Testis (tissue), 3 donors: ENCODE data around the gene TMEM92. TPM values are rescaled to one million over a fixed set of nuclear protein-coding genes. Genes with fewer than 3 reads are reported as not detected.
"Not testable (repeated sequence)": the region's sequence is repeated elsewhere in the genome, so short reads cannot be mapped to it uniquely, and the experiment has no call there.

Experiments
- DNase-seq: peaks from one replicate; pipeline ENCODE4 v3.0.0-alpha.2; 2019
- H3K27ac ChIP-seq, 2 donors: fragments of 200-600 bp; sonication (generic); one replicate each; pipeline ENCODE4 v1.5.1; 2019
- H3K27me3 ChIP-seq: fragments of 200-600 bp; sonication (generic); one replicate; pipeline ENCODE4 v1.5.1; 2019
- H3K36me3 ChIP-seq: fragments of 200-600 bp; sonication (generic); one replicate; pipeline ENCODE4 v1.5.1; 2017; ENCODE audit warnings: low read depth; ENCODE audit errors: missing control alignments
- H3K4me1 ChIP-seq: fragments of 200-600 bp; sonication (generic); one replicate; pipeline ENCODE4 v1.5.1; 2019
- H3K4me3 ChIP-seq, 2 donors: fragments of 200-600 bp; sonication (generic); one replicate each; pipeline ENCODE4 v1.5.1; 2017 to 2019
- H3K9me3 ChIP-seq: fragments of 200-600 bp; sonication (generic); one replicate; pipeline ENCODE4 v1.5.1; 2017
- CTCF ChIP-seq, 3 experiments: fragments of 450-650 bp in 2 of 3; fragments of 200-600 bp in 1 of 3; sonication (generic) in 1 of 3; IDR thresholded peaks; one replicate each; pipeline ENCODE4 v1.5.1; 2016 to 2019; ENCODE audit warnings: antibody characterized with exemption in 3 of 3, mild to moderate bottlenecking in 2 of 3, moderate library complexity in 1 of 3
- POLR2A ChIP-seq: fragments of 450-650 bp; IDR thresholded peaks from one replicate; pipeline ENCODE4 v1.6.1; 2017; ENCODE audit warnings: antibody characterized with exemption, mild to moderate bottlenecking, moderate library complexity
- WGBS, 2 donors: methylation state at CpG; one replicate each; pipeline ENCODE4 v1.1.5; 2018; 5-methylcytosine and 5-hydroxymethylcytosine counted together
- intact Hi-C: fragments of 100-400 bp; cut with DNase I; formaldehyde crosslinking; loops from one replicate; pipeline ENCODE4 v1.15.1; 2023; ENCODE audit warnings: low total_unique reads
- polyA plus RNA-seq: library from polyadenylated mRNA; stranded (reverse); fragments of 350-450 nt; fragmentation: Illumina TruSeq; extraction: RNeasy Lipid Tissue Mini Kit (QIAGEN cat#74804); gene quantifications from one replicate; pipeline ENCODE4 v1.2.3, GENCODE V29; 2014; ENCODE audit warnings: low read depth, low replicate concordance; ENCODE audit not compliant: insufficient read depth
- total RNA-seq, 2 donors: library from RNA; depleted of rRNA; stranded (reverse); fragments of >200 nt; gene quantifications; one replicate each; pipeline ENCODE4 v1.2.3, GENCODE V29; 2016

The TMEM92 gene
- total and polyA plus RNA-seq, 3 donors from 2014 or later: 0.44 to 1.5 (median 0.93) TPM

- Histone ChIP-seq H3K4me3 (no peak overlapping the region), H3K27ac (no peak overlapping the region), H3K9me3 (no peaks in the 10 kb centered on the region), H3K4me1 (no peaks in the 10 kb centered on the region), H3K27me3 (no peaks in the 10 kb centered on the region), H3K36me3 (no peaks in the 10 kb centered on the region)
- TF ChIP-seq POLR2A (no peak), CTCF (IDR thresholded peaks at IDR 0.05) (no peak)
- 85% methylated on average over 3 of the region's 3 CpGs for WGBS, 2 donors
- intact Hi-C loops: no loop called here
- no peak for DNase-seq
Measured at GRCh38 chr17:50316016-50316587, 41.8 kb downstream of the TMEM92 start.

GRCh38 chr17:50316660-50317059, 42.4 kb downstream of the TMEM92 start:
- intact Hi-C loops, H3K27ac ChIP-seq, H3K27me3 ChIP-seq, H3K9me3 ChIP-seq, H3K4me1 ChIP-seq, H3K4me3 ChIP-seq, DNase-seq, H3K36me3 ChIP-seq: not testable (repeated sequence)
- WGBS, 2 donors: 91 to 92% methylated on average over 2 of the region's 2 CpGs

- 88 to 95% methylated on average over 2 of the region's 2 CpGs for WGBS, 2 donors
Measured at GRCh38 chr17:50317121-50317520, 42.9 kb downstream of the TMEM92 start.

GRCh38 chr17:50318501-50319285, 44.4 kb downstream of the TMEM92 start:
- no peaks in the 10 kb centered on the region for H3K36me3 ChIP-seq
- WGBS, 2 donors: 73 to 75% methylated on average over 10 of the region's 10 CpGs
- H3K4me3 ChIP-seq: no peak overlapping the region
- no peak for DNase-seq
- no peaks in the 10 kb centered on the region for H3K27me3 ChIP-seq
- intact Hi-C loops: no loop called here
- H3K4me1 ChIP-seq: no peaks in the 10 kb centered on the region
- H3K27ac ChIP-seq: no peak overlapping the region
- no peak for TF ChIP-seq CTCF (IDR thresholded peaks at IDR 0.05)
- no peaks in the 10 kb centered on the region for H3K9me3 ChIP-seq

More at GRCh38 chr17:50317121-50317520, 42.9 kb downstream of the TMEM92 start:
- Histone ChIP-seq H3K27ac (no peak overlapping the region), H3K36me3 (no peaks in the 10 kb centered on the region), H3K27me3 (no peaks in the 10 kb centered on the region), H3K4me3 (no peak overlapping the region), H3K4me1 (no peaks in the 10 kb centered on the region), H3K9me3 (no peaks in the 10 kb centered on the region)
- no peak for DNase-seq
- intact Hi-C loops: no loop called here
- no peak for TF ChIP-seq CTCF (IDR thresholded peaks at IDR 0.05)
- no peak for TF ChIP-seq POLR2A

- Histone ChIP-seq H3K4me3 (no peak overlapping the region), H3K9me3 (no peaks in the 10 kb centered on the region), H3K4me1 (no peaks in the 10 kb centered on the region), H3K36me3 (no peaks in the 10 kb centered on the region), H3K27ac (no peak overlapping the region), H3K27me3 (no peaks in the 10 kb centered on the region)
- intact Hi-C loops: no loop called here
- WGBS, 2 donors: 70 to 78% methylated on average over 12 of the region's 12 CpGs
- no peak for TF ChIP-seq CTCF (IDR thresholded peaks at IDR 0.05)
- TF ChIP-seq POLR2A: no peak
- no peak for DNase-seq
Measured at GRCh38 chr17:50319306-50320004, 45.2 kb downstream of the TMEM92 start.
